ENCODE measurements around the gene CADM2.
"Not testable (repeated sequence)": the region's sequence is repeated elsewhere in the genome, so short reads cannot be mapped to it uniquely, and the experiment has no call there.

The CADM2 gene

DNA sequence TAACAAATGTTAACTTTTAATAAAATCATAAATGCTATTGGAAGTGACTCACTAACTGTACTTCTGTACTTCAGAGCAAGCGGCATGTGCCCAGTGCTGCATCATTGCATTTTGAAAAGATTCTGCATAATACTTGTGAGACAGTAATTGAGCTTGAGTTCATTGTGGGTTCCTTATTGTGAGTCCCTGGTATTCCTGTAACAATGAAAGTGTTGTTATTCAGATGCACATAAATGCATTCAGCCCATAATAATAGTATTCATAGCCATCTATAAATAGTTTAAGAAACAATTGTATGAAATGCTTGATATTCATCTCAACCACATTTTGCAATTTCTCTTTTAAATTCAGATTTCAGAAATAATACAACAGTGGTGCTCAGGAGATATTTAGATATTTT, 976.4 kb downstream of the CADM2 start:
- TF ChIP-seq Cebpa-rat (IDR thresholded peaks at IDR 0.05), result no peak
- Histone ChIP-seq H3K4me1 (no peaks in the 10 kb centered on the region), H3K9ac (no peak overlapping the region), H3K27ac (no peak overlapping the region), H3K36me3 (no peaks in the 10 kb centered on the region), H3K4me3 (no peak overlapping the region), H3K9me3 (replicated peaks in 1 of 11) (no peaks in the 10 kb centered on the region), H4K20me1 (no peaks in the 10 kb centered on the region), H3K27me3 (no peaks in the 10 kb centered on the region), H3K4me2 (no peak overlapping the region)

GRCh38 chr3:85939074-85939482, 980.3 kb downstream of the CADM2 start:
- no peak for TF ChIP-seq Cebpa-rat (IDR thresholded peaks at IDR 0.05)
- H3K4me3 ChIP-seq, result no peak overlapping the region
- H3K9me3 ChIP-seq (replicated peaks in 1 of 11), result no peaks in the 10 kb centered on the region
- H4K20me1 ChIP-seq, result no peaks in the 10 kb centered on the region
- no peak overlapping the region for H3K4me2 ChIP-seq
- no peaks in the 10 kb centered on the region for H3K36me3 ChIP-seq
- no peak overlapping the region for H3K27ac ChIP-seq
- no peaks in the 10 kb centered on the region for H3K27me3 ChIP-seq
- H3K4me1 ChIP-seq, result no peaks in the 10 kb centered on the region
- no peak overlapping the region for H3K9ac ChIP-seq

- no peak for TF ChIP-seq Cebpa-rat (IDR thresholded peaks at IDR 0.05)
Measured at GRCh38 chr3:85950435-85950834, 991.6 kb downstream of the CADM2 start.

GRCh38 chr3:85960793-85961192, 1002.0 kb downstream of the CADM2 start:
- H3K9me3 ChIP-seq (replicated peaks in 1 of 11), result 0 out of 22 replicates have a peak, but pooled peaks cover 0 to 5% (median 0%) of the 10 kb centered on the region in 11 experiments
- TF ChIP-seq Cebpa-rat (IDR thresholded peaks at IDR 0.05), result no peak

More at GRCh38 chr3:85950435-85950834, 991.6 kb downstream of the CADM2 start:
- H3K27ac ChIP-seq, result no peak overlapping the region
- no peaks in the 10 kb centered on the region for H3K36me3 ChIP-seq
- H3K4me1 ChIP-seq, result no peaks in the 10 kb centered on the region
- no peaks in the 10 kb centered on the region for H3K27me3 ChIP-seq
- no peak overlapping the region for H3K9ac ChIP-seq
- no peak overlapping the region for H3K4me3 ChIP-seq
- H4K20me1 ChIP-seq, result no peaks in the 10 kb centered on the region
- no peak overlapping the region for H3K4me2 ChIP-seq
- H3K9me3 ChIP-seq (replicated peaks in 1 of 11), result no peaks in the 10 kb centered on the region

DNA sequence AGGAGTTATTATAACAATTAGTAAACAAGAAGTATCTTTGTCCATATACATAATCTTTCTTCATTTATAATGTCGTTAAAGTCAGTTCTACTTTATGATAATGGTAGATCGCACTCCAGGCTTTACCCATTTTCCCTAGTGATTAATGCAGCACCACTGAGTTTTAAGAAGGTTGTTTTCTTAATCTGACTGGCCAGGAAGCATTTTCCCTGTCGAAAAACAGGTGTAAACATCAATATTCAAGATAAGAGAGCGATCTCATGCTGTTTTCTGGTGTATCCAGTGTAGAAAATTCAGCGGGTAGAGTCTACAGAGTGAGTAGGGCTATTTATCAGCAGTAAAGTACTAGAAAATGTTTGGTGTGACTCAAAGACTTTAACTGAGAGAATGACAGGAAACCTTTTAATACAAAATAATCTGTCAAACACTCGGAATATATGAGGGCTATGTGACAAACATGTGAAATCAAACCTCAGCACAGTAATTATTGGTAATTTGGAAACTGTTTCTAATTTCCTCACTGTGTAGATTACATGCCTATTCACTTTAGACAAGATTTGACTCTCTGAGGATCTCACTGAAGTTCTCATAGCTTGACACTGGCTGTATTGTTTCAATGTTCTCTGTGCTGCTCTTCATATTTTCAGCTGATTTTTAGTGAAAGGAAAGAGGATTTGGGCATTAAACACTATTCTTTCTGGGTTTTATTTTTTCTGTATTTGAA, 1019.0 kb downstream of the CADM2 start:
- H3K4me1 ChIP-seq, result no peaks in the 10 kb centered on the region
- H3K27ac ChIP-seq, result no peak overlapping the region
- H3K4me3 ChIP-seq, result no peak overlapping the region
- no peak for TF ChIP-seq Cebpa-rat (IDR thresholded peaks at IDR 0.05)
- H4K20me1 ChIP-seq, result no peaks in the 10 kb centered on the region
- H3K9ac ChIP-seq, result no peak overlapping the region
- no peaks in the 10 kb centered on the region for H3K36me3 ChIP-seq
- no peaks in the 10 kb centered on the region for H3K27me3 ChIP-seq
- H3K9me3 ChIP-seq (replicated peaks in 1 of 11), result no peaks in the 10 kb centered on the region
- H3K4me2 ChIP-seq, result no peak overlapping the region

More at GRCh38 chr3:85960793-85961192, 1002.0 kb downstream of the CADM2 start:
- Histone ChIP-seq H3K27me3 (no peaks in the 10 kb centered on the region), H3K4me1 (peaks cover 0 to 14% (median 9%) of the 10 kb centered on the region in 10 experiments; a peak in 13 of 20 replicates), H4K20me1 (no peaks in the 10 kb centered on the region), H3K4me3 (no peak overlapping the region), H3K4me2 (no peak overlapping the region), H3K9ac (no peak overlapping the region), H3K27ac (no peak overlapping the region), H3K36me3 (no peaks in the 10 kb centered on the region)

DNA sequence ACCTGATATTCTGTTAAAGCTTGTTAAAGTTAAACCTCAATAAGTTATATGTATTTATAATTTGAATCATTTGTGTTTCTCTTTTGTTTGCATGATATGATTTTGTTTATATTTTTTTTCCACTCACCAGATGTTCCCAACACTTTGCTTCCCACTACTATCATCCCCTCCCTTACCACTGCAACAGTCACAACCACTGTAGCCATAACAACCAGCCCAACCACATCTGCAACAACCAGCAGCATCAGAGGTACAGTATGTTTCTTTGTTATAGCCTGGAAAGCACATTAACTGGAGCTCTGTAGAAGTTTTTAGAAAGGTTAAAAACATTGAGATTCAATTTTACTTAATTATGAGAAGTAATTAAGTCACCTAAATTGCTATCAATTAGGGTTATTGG, 1020.2 kb downstream of the CADM2 start:
- H3K9me3 ChIP-seq (replicated peaks in 1 of 11), result no peaks in the 10 kb centered on the region
- H3K36me3 ChIP-seq, result no peaks in the 10 kb centered on the region
- H3K27me3 ChIP-seq, result no peaks in the 10 kb centered on the region
- H3K4me2 ChIP-seq, result no peak overlapping the region
- H3K4me1 ChIP-seq, result no peaks in the 10 kb centered on the region
- no peak overlapping the region for H3K4me3 ChIP-seq
- H4K20me1 ChIP-seq, result no peaks in the 10 kb centered on the region
- no peak overlapping the region for H3K27ac ChIP-seq
- no peak for TF ChIP-seq Cebpa-rat (IDR thresholded peaks at IDR 0.05)
- no peak overlapping the region for H3K9ac ChIP-seq

- not testable (repeated sequence) for H3K4me1 ChIP-seq; H3K9ac ChIP-seq; H3K4me2 ChIP-seq; H3K27me3 ChIP-seq; H3K36me3 ChIP-seq; H4K20me1 ChIP-seq; H3K27ac ChIP-seq; H3K4me3 ChIP-seq; H3K9me3 ChIP-seq (replicated peaks in 1 of 11)
Measured at GRCh38 chr3:85989581-85989980, 1030.8 kb downstream of the CADM2 start.

DNA sequence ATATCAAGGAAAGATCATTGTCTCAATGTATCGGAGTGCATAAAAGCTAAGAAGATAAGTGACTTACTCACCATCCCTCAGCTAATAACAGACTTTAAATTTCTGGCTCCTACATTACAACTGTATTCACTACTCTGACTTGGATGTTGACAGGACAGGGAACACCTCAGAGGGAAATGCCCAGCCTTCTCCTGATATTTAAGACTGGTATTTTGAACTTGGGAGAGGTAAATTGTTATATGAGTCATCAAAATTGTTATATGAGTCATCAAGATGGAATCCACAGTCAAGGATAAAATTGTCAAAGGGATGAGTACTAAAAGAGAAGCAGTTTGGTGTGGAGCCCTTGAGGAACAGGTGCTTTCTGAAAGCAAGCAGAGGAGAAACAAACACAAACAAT, 1070.8 kb downstream of the CADM2 start:
- no peaks in the 10 kb centered on the region for H3K36me3 ChIP-seq
- H3K4me2 ChIP-seq, result no peak overlapping the region
- TF ChIP-seq Cebpa-rat (IDR thresholded peaks at IDR 0.05), result no peak
- H3K9ac ChIP-seq, result no peak overlapping the region
- H3K4me3 ChIP-seq, result no peak overlapping the region
- no peak overlapping the region for H3K27ac ChIP-seq
- H3K27me3 ChIP-seq, result no peaks in the 10 kb centered on the region
- no peaks in the 10 kb centered on the region for H3K9me3 ChIP-seq (replicated peaks in 1 of 11)
- H3K4me1 ChIP-seq, result no peaks in the 10 kb centered on the region
- H4K20me1 ChIP-seq, result no peaks in the 10 kb centered on the region

DNA sequence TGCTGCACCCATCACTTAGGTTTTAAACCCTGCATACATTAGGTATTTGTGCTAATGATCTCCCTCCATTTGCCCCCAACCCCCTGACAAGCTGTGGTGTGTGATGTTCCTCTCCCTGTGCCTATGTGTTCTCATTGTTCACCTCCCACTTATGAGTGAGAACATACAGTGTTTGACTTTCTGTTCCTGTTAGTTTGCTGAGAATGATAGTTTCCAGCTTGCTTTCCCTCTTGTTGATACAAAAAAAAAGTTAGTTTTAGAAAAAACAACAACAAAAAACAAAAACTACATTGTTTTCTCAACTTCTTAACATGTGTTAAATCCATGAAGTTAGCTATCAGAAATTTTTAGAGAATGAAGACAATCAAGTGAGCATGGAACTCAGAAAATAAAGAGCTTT, 1079.1 kb downstream of the CADM2 start:
- Histone ChIP-seq H3K4me1 (no peaks in the 10 kb centered on the region), H3K9ac (no peak overlapping the region), H3K4me2 (no peak overlapping the region), H3K36me3 (no peaks in the 10 kb centered on the region), H3K27ac (no peak overlapping the region), H3K9me3 (replicated peaks in 1 of 11) (0 out of 22 replicates have a peak, but pooled peaks cover 0 to 6% (median 0%) of the 10 kb centered on the region in 11 experiments), H3K4me3 (no peak overlapping the region), H4K20me1 (no peaks in the 10 kb centered on the region), H3K27me3 (no peaks in the 10 kb centered on the region)
- no peak for TF ChIP-seq Cebpa-rat (IDR thresholded peaks at IDR 0.05)

DNA sequence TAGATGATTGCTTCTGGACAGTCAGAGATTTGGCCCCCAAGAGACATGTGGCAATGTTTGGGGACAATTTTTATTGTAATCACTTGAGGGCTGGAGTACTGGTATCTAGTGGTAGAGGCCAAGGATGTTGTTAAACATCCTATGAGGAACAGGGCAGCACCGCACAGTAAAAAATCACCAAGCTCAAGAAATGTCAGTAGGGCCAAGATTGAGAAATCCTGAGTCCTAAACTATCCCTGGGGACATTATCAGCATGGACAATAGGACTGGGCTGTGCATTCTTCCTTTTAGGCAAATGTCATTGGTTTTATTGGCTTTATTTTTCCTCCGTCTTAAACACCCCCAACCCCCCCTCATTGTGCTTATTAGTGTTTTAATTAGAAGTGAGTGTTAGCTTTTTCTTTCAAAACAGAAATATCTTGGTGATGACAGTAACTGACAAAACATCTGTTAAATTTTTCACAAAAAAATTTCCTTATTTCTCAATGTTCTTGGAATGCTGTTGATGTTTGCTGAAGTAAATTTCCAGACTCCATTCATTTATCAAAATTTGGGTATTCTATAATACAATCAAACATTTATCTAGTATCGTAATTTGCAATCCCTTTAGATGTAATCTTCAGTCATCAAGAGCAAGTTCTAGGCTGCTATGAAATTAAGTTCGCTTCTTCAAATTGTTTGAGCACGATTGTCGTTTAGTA, 1087.8 kb downstream of the CADM2 start:
- Histone ChIP-seq H4K20me1 (no peaks in the 10 kb centered on the region), H3K9me3 (replicated peaks in 1 of 11) (peaks cover 0 to 5% (median 0%) of the 10 kb centered on the region in 11 experiments; a peak in 1 of 22 replicates), H3K4me3 (no peak overlapping the region), H3K4me1 (no peaks in the 10 kb centered on the region), H3K27ac (no peak overlapping the region), H3K27me3 (no peaks in the 10 kb centered on the region), H3K4me2 (no peak overlapping the region), H3K36me3 (no peaks in the 10 kb centered on the region), H3K9ac (no peak overlapping the region)
- no peak for TF ChIP-seq Cebpa-rat (IDR thresholded peaks at IDR 0.05)

All from BLaER1 treated with 17β-estradiol and CSF1 and Interleukin-3, amounts not matched to agents 10 nM and 100 nM (cell line).